ENCODE measurements around the gene TM2D3. TPM values are rescaled to one million over a fixed set of nuclear protein-coding genes. Genes with fewer than 3 reads are reported as not detected.

The TM2D3 gene
- total and polyA plus RNA-seq, 2 of the 8 experiments (the other 6 are each of a cell fraction or from before 2014, with no cell fraction given): 26.4 to 28.0 TPM

- H3K4me1 ChIP-seq (replicated peaks in 1 of 4; ENCODE audit: control insufficient read depth in 3 of 4, insufficient read depth in 4 of 4, low read length in 3 of 4): no peaks in the 10 kb centered on the region
- ChIA-PET CTCF (ENCODE audit: partially characterized antibody) (interaction anchor here (0.7 to 8.8 kb wide), 7 partner anchors 15 to 368 kb away, joined by 3 to 70 read pairs (median 4); no protein-coding TSS in a partner anchor), POLR2A (ENCODE audit: partially characterized antibody) (no interaction called here)
- no peak overlapping the region for H3K56ac ChIP-seq (replicated peaks; ENCODE audit: insufficient read length, low read depth, low read length)
- H3K27ac ChIP-seq (ENCODE audit: low read depth, low read length): no peak overlapping the region
- no peak overlapping the region for H2BK5ac ChIP-seq (ENCODE audit: low read depth, low read length)
- no peaks in the 10 kb centered on the region for H3K9me3 ChIP-seq (ENCODE audit: insufficient read depth in 2 of 2, low read depth in 1 of 2, low read length in 1 of 2)
- no peak overlapping the region for H2BK120ac ChIP-seq (replicated peaks; ENCODE audit: low read depth, low read length)
- H3K4me3 ChIP-seq (ENCODE audit: extremely low read depth in 1 of 4, insufficient read depth in 2 of 4, low read depth in 3 of 4, low read length in 4 of 4): no peak overlapping the region
- FAIRE-seq: no peak
- no peak overlapping the region for H3K4ac ChIP-seq (replicated peaks; ENCODE audit: insufficient read length, low read depth, low read length)
- 80% methylated on average over 6 of the region's 6 CpGs; no CpG with 5 or more reads in 1 of the 2 experiments for WGBS, 2 experiments (ENCODE audit: extremely low coverage in 1 of 2, insufficient coverage in 1 of 2, insufficient read length in 1 of 2, insufficient replicate concordance in 2 of 2, low coverage in 1 of 2, low lambda C conversion rate in 2 of 2, missing lambda C conversion rate in 1 of 2)
- no peak for TF ChIP-seq SRF (IDR thresholded peaks at IDR 0.05; ENCODE audit: low read depth, low read length)
- no peak for TF ChIP-seq PHF8 (conservative IDR thresholded peaks at IDR 0.05; ENCODE audit: low read depth, low read length)
- TF ChIP-seq POLR2AphosphoS5 (IDR thresholded peaks at IDR 0.05; ENCODE audit: low read depth, low read length): no peak
- no peak for TF ChIP-seq SIRT6 (IDR thresholded peaks at IDR 0.05; ENCODE audit: low read length)
- TF ChIP-seq CHD2 (IDR thresholded peaks at IDR 0.05; ENCODE audit: low read length): no peak
- TF ChIP-seq CREB1 (IDR thresholded peaks at IDR 0.05): no peak
- TF ChIP-seq RNF2 (IDR thresholded peaks at IDR 0.05; ENCODE audit: borderline replicate concordance, low read depth, low read length, missing control alignments, poor library complexity, severe bottlenecking): no peak
- no peak for TF ChIP-seq POU5F1 (IDR thresholded peaks at IDR 0.05; ENCODE audit: low read depth, low read length)
- H4K5ac ChIP-seq (ENCODE audit: insufficient read length, low read depth, low read length): no peak overlapping the region
- no peak overlapping the region for H4K8ac ChIP-seq (ENCODE audit: extremely low read depth, insufficient read depth, low read length)
- no peak overlapping the region for H3K14ac ChIP-seq (ENCODE audit: insufficient read length)
- H2BK20ac ChIP-seq (ENCODE audit: low read length): no peak overlapping the region
- H3K27me3 ChIP-seq (replicated peaks in 1 of 4; ENCODE audit: control insufficient read depth in 3 of 4, extremely low read depth in 1 of 4, insufficient read depth in 3 of 4, low read length in 3 of 4): no peaks in the 10 kb centered on the region
- no peak overlapping the region for H3K23ac ChIP-seq (ENCODE audit: insufficient read length)
- no peak for DNase-seq (ENCODE audit: low read depth in 1 of 2, low spot score in 2 of 2)
- H3K4me2 ChIP-seq (ENCODE audit: insufficient read depth in 1 of 2, low read depth in 2 of 2, low read length in 2 of 2): no peak overlapping the region
- no peaks in the 10 kb centered on the region for H3K79me1 ChIP-seq (ENCODE audit: low read depth, low read length)
- H2AK5ac ChIP-seq (ENCODE audit: low read depth, low read length): no peak overlapping the region
- H2AFZ ChIP-seq (ENCODE audit: low read length): no peak overlapping the region
- H2BK15ac ChIP-seq (ENCODE audit: low read length): no peak overlapping the region
- no peak overlapping the region for H3K18ac ChIP-seq (ENCODE audit: extremely low read depth, low read length)
- H4K20me1 ChIP-seq (replicated peaks in 1 of 2; ENCODE audit: control insufficient read depth in 1 of 2, insufficient read depth in 2 of 2, low read length in 2 of 2): peaks cover 0 to 4% of the 10 kb centered on the region in 2 experiments
- H3K23me2 ChIP-seq (ENCODE audit: low read depth, low read length): no peaks in the 10 kb centered on the region
- H3K79me2 ChIP-seq (ENCODE audit: control insufficient read depth in 1 of 2, insufficient read depth in 2 of 2, low read length in 2 of 2): no peaks in the 10 kb centered on the region
- peaks cover 0 to 3% (median 1%) of the 10 kb centered on the region in 4 experiments; a peak in 4 of 8 replicates for H3K36me3 ChIP-seq (ENCODE audit: control insufficient read depth in 2 of 4, insufficient read depth in 4 of 4, low read length in 3 of 4)
- no peak overlapping the region for H3K9ac ChIP-seq (replicated peaks in 1 of 4; ENCODE audit: extremely low read depth in 1 of 4, low read depth in 3 of 4, low read length in 3 of 4)
- H4K91ac ChIP-seq (replicated peaks; ENCODE audit: insufficient read length, low read length): no peak overlapping the region
- H2BK12ac ChIP-seq (ENCODE audit: low read depth, low read length): no peak overlapping the region
Measured at GRCh38 chr15:101637516-101637915, 14.7 kb downstream of the TM2D3 start.
